Activated gamma-delta T cell treated with anti-CD3 and anti-CD28 coated beads, Interleukin-2, amount 50 U/mL, for 16 hours (primary cell): Measurements from ENCODE around the gene RSPH9.
"Not testable (repeated sequence)": the region's sequence is repeated elsewhere in the genome, so short reads cannot be mapped to it uniquely, and the experiment has no call there.

Experiments used
- DNase-seq: peaks from one replicate; pipeline ENCODE4 v3.0.0-alpha.2; 2020; ENCODE audit warnings: low read depth

RSPH9 gene

GRCh38 chr6:43629104-43629504 lies 15.7 kb upstream of the RSPH9 start, which contains the start of gene GTPBP2:
TSS of gene GTPBP2 (minus strand) at chr6:43629264. CDS start at chr6:43629162, 102 bp downstream.
- DNase-seq: peak; percentile 94

GRCh38 chr6:43629505-43630300 lies 15.1 kb upstream of the RSPH9 start:
- peak; percentile 84 for DNase-seq

DNA sequence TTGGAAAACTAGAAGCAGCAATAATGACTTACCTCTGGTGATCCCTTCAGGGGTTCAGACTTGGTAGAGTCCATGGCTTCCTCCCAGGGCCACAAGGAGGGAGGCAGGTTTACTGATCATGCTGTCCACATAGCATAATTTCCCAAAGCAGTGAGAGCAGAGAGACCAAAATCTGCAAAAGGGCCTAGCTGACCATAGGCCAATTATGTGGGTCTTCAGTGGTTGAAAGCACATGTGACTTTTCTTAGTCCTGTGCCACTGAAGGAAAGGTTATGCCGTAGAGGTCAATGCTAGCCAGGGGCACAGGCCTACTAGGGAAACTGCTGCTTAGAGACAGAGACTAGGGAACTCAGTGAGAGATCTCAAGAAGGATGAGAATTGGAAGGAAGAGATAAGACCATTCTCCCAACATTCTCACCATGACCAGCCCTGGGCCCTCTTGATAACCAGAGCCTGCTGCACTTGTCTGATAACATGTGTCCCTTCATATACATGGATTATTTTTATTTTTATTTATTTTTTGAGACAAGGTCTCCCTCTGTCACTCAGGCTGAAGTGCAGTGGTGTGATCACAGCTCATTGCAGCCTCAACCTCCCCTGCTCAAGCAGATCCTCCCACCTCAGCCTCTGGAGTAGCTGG lies 13.7 kb upstream of the RSPH9 start:
- DNase-seq: no peak

GRCh38 chr6:43633002-43633401 lies 11.8 kb upstream of the RSPH9 start:
- not testable (repeated sequence) for DNase-seq

DNA sequence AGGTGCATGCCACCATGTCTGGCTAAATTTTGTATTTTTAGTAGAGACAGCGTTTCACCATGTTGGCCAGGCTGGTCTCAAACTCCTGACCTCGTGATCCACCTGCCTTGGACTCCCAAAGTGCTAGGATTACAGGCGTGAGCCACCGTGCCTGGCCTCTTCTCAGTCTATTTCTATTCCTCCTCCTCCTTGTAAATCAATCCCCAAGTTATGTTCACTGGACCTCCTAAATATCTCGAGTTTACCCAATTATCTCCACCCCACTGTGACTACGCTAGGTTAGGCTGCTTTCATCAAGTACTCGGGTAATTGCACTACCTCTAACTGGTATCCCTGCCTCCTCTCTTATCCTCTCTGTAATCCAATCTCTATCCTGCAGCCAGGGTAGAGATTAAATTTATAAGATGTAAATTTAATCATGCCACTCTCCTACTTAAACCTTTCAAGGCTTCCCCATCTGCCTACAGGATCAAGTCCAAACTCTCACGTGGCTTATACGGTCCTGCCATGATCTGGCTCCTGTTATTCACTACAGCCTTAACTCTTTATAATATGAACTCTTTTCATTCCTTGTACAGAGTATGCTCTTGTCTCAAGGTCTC lies 10.0 kb upstream of the RSPH9 start:
- DNase-seq: no peak

DNA sequence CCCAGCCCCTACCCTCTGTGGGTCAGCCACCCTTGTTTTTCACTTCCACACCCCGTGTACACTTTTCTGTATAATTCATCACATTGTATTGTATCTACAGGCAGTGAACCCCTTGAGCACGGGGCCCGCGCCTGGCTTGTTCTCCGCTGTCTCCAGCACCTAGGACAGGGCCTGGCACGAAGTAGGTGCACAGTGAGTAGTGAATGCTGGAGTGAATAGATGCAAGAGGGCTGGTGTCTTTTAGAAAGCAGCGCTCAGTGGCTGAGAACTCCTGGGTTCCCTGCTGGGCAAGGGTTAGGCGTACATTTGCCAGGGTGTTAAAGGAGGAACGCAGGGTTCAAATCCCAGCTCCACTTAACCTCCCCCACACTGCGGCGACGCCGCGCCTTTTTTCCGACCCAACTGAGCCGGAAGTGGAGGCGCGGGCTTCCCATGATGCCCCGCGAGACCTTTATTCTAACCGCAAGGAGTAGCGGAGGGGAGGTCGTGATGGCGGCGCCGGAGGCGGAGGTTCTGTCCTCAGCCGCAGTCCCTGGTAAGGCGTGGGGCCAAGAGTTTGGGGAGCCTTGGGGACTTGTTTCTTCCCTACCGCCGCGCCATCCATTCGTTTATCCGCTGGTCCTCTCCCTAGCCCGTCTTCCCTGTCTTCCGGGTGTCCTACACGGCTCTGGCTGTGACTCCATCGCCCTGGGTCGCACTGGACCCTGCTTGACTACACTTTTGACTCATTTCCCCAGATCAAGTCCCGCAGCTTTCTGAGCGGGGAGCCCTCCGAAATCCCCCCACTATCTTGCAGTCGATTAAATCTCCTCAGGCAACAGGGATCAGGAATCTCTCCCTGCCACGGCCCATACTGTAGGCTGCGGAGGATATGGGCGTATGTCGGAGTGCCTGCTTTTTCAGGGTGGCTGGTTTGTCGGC lies 9.2 kb upstream of the RSPH9 start, which contains the start of gene MAD2L1BP:
Gene MAD2L1BP (plus strand): TSS at position 454 of the 921 bp plus-strand sequence. CDS start 36 bp downstream, at position 490.
- DNase-seq: peak; percentile 80

DNA sequence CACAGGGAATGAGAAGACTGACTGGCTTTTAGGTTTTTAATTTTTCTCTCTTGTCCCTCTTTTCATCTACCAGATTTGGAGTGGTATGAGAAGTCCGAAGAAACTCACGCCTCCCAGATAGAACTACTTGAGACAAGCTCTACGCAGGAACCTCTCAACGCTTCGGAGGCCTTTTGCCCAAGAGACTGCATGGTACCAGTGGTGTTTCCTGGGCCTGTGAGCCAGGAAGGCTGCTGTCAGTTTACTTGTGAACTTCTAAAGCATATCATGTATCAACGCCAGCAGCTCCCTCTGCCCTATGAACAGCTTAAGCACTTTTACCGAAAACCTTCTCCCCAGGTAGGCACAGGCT lies 8.6 kb upstream of the RSPH9 start:
- DNase-seq: no peak

- DNase-seq: no peak
These were observed 4.6 kb upstream of the RSPH9 start for GRCh38 chr6:43639984-43640800.

DNA sequence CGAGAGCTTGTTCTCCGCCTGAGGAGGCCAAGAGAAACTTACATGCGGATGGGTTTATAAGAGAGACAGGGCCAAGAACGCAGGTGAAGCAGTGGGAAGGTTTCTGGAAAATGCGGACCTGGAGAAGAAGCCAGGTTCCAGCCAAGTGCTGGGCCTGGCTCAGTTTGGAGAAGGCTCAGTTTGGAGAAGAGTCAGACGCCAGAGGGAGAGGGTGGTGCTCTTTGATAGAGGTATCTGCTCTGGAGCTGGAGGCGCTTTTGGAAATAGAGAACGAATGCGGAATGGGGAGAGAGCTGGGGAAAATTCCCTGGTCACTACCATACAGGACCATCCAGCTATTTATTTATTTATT lies 753 bp downstream of the RSPH9 start:
- no peak for DNase-seq

- DNase-seq: no peak
These were observed 2.8 kb downstream of the RSPH9 start for GRCh38 chr6:43647613-43648012.

DNA sequence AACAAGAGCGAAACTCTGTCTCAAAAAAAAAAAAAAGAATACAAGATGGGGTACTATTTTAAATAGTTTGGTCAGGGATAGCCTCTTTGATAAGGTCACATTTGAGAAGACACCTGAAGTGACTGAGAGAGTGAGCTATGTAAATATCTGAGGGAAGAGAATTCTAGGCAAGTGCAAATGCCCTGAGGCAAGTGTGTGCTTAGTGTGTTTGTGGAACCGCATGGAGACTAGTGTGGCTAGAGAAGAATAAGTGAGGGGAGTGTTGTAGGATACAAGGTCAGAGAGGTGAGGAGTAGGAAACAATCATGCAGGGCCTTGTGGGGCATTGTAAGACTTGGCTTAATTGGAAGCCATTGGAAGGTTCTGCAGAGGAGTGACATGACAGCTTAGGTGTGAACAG lies 3.4 kb downstream of the RSPH9 start:
- no peak for DNase-seq

DNA sequence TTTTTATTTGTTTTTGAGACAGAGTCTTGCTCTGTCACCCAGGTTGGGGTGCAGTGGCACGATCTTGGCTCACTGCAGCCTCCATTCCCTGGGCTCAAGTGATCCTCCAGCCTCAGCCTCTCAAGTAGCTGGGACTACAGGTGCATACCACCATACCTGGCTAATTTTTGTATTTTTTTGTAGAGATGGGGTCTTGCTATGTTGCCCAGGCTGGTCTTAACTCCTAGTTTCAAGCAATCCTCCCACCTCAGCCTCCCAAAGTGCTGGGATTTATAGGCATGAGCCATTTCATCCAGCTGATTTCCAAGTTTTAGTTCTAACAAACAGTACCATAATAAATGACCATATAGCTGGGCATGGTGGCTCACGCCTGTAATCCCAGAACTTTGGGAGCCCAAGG lies 8.0 kb downstream of the RSPH9 start:
- DNase-seq: not testable (repeated sequence)

GRCh38 chr6:43657221-43657802 lies 12.5 kb downstream of the RSPH9 start:
- DNase-seq: no peak

DNA sequence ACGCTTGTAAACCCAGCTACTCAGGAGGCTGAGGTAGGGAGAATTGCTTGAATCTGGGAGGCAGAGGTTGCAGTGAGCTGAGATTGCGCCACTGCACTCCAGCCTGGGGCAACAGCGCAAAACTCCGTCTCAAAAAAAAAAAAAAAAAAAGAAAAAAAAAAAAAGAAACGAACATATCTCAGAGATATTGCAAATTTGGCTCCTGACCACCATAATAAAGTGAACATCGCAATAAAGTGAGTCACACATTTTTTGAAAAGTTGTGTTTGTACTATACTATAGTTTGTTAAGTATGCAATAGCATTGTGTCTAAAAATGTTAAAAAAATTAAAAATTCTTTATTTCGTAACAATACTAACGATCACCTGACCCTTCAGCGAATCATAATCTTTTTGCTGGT lies 13.3 kb downstream of the RSPH9 start:
- DNase-seq: no peak

GRCh38 chr6:43662948-43663347 lies 18.1 kb downstream of the RSPH9 start:
- DNase-seq: not testable (repeated sequence)

DNA sequence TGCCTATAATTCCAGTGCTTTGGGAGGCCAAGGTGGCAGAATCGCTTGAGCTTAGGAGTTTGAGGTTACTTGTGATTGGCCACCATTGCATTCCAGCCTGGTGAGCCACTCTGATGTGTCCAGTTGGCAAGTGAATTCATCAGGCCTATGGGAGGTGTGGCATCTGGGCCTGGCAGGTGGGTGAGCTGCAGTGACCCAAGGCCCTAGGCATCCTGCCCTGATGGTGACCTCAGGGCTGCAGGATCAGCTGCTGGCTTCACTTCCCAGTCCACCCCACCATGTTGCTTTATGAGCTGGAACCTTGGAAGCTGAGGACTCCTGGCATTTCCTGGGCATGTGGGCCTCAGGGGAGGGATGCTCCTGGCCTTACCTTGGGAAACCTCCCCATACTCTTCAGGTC lies 20.5 kb downstream of the RSPH9 start:
- no peak for DNase-seq

DNA sequence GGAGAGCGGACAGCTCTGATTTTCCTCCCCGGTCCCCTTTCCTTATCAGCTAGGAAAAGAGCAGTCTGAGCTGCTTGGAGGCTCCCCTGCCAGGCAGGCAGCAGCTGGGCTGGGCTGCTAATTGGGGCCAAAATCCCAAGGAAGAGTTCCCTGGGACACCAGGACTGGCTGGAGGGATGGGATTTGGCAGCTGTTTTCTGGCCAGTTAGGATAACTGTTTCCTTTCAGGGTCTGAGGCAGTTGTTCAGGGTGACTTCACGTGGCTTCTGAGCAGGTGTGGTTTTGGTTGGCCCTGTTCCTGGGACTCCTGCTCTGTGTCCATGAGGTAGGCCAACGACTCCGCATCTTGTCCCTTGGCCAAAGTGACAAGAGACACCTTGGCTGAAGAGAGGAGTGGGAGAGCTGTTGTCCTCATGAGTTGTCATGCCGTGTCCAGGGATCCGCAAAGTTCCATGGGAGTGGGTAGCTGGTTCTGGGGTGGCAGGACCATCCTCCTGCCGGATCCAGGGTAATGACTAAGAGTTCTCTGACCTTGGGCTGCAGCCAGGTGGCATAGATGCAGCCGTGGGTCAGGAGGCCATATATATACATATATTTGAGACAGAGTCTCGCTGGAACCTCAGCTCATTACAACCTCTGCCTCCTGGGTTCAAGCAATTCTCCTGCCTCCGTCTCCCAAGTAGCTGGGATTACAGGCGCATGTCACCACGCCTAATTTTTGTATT lies 21.5 kb downstream of the RSPH9 start:
- DNase-seq: no peak

DNA sequence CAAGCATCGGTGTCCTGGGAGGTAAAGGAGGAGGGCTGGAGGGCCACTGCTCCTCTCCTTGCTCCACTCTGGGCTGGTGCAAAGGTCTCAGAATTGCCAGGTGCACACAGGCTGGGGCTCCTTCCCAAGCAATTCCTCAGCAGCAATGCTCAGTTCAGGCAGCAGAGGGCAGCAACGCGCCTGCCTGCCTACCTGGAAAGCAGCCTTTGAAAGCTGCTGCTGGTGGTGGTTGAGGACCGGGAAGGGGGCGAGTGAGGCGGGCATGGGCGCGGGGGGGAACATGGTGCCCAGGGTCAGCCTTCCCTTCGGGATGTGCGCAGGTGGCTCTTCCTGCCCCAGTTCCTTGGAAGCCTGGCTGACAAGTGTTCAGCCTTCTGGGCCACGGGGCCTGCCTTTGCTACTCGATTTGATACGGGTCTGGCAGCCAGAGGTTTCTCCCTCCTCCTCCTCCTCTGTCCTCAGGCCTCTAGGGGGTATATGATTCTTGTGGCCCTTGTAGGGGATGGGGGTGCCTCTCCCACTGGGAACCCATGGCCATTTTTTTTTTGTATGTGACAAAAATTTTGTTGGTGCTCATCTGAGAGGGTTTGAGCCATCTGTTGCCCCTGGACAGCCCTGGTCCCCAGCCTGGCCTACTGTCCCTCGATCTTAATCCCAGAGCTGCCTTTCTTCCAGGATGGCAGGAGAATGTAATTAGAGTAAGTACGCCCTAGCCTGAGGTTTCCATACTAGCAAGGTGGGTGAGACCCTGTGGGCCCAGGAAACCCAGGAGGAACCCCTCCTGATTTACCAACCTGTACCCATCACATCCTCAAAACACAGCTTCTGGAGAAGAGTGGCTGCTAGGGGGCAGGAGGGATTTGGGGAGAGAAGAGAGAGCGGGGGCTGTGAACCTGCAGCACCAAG lies 22.7 kb downstream of the RSPH9 start:
- DNase-seq: peak; percentile 54
